22Rv1 (cell line): ENCODE results near the gene MAGI2.

Source experiments
- CTCF ChIP-seq: fragments of 450-650 bp; IDR thresholded peaks from 2 replicates; pipeline ENCODE4 v1.5.1; 2017; ENCODE audit warnings: mild to moderate bottlenecking
- ZFX ChIP-seq: fragments of 450-650 bp; IDR thresholded peaks from 2 replicates; pipeline ENCODE4 v1.6.1; 2017; ENCODE audit warnings: antibody characterized with exemption, borderline replicate concordance

- TF ChIP-seq CTCF, result no peak
- TF ChIP-seq ZFX, result no peak
These were observed 1033.5 kb downstream of the MAGI2 start for GRCh38 chr7:78420001-78420400.
